HepG2 (cell line): ENCODE data around the gene ZBTB4. TPM values are rescaled to one million over a fixed set of nuclear protein-coding genes. Genes with fewer than 3 reads are reported as not detected.

Source experiments
- DMAP1 ChIP-seq: IDR thresholded peaks from 2 replicates; pipeline ENCODE4 v1.6.1; 2016
- ELF4 ChIP-seq: sonication (generic); formaldehyde crosslinking; IDR thresholded peaks from 2 replicates; pipeline ENCODE4 v1.5.0; 2020; ENCODE audit warnings: missing genetic modification reagents, mild to moderate bottlenecking, moderate library complexity, borderline replicate concordance
- ETV5 ChIP-seq: IDR thresholded peaks from 2 replicates; pipeline ENCODE4 v1.6.1; 2018; ENCODE audit warnings: missing biosample characterization, missing genetic modification reagents, inconsistent platforms, borderline replicate concordance
- HCFC1 ChIP-seq: fragments of 150-350 bp; IDR thresholded peaks from 2 replicates; pipeline ENCODE4 v1.6.1; 2014; ENCODE audit warnings: low read depth, low read length
- IKZF5 ChIP-seq: IDR thresholded peaks from 2 replicates; pipeline ENCODE4 v1.6.1; 2018; ENCODE audit warnings: missing genetic modification reagents, mild to moderate bottlenecking, missing compliant biosample characterization
- REPIN1 ChIP-seq: sonication (generic); formaldehyde crosslinking; IDR thresholded peaks from 2 replicates; pipeline ENCODE4 v1.8.0; 2022; ENCODE audit warnings: missing genetic modification reagents, low read depth, mild to moderate bottlenecking, borderline replicate concordance
- SP2 ChIP-seq: sonication (generic); formaldehyde crosslinking; IDR thresholded peaks from 2 replicates; pipeline ENCODE4 v1.5.1; 2020; ENCODE audit warnings: mild to moderate bottlenecking, missing genetic modification reagents
- TBP ChIP-seq: sonication (generic); formaldehyde crosslinking; IDR thresholded peaks from 2 replicates; pipeline ENCODE4 v1.5.0; 2020; ENCODE audit warnings: missing genetic modification reagents
- ZHX2 ChIP-seq, 2 experiments: sonication (generic) in 1 of 2; formaldehyde crosslinking in 1 of 2; IDR thresholded peaks; 2 replicates each; pipeline versions ENCODE4 v1.6.1 to v1.9.0; 2014 to 2022; ENCODE audit warnings: antibody characterized with exemption in 1 of 2, borderline replicate concordance in 1 of 2, inconsistent platforms in 1 of 2, low read depth in 1 of 2, missing genetic modification reagents in 1 of 2
- ZNF563 ChIP-seq: sonication (generic); formaldehyde crosslinking; IDR thresholded peaks from 2 replicates; pipeline ENCODE4 v1.8.0; 2022; ENCODE audit warnings: mild to moderate bottlenecking, moderate library complexity, missing genetic modification reagents
- ZNF564 ChIP-seq: sonication (generic); formaldehyde crosslinking; IDR thresholded peaks from 2 replicates; pipeline ENCODE4 v1.8.1; 2023; ENCODE audit warnings: mild to moderate bottlenecking, missing genetic modification reagents
- ZNF740 ChIP-seq: sonication (generic); formaldehyde crosslinking; IDR thresholded peaks from 2 replicates; pipeline ENCODE4 v1.4.0; 2020; ENCODE audit warnings: missing genetic modification reagents
- ZNF777 ChIP-seq: sonication (generic); formaldehyde crosslinking; IDR thresholded peaks from 2 replicates; pipeline ENCODE4 v1.4.0; 2020; ENCODE audit warnings: missing genetic modification reagents
- polyA plus RNA-seq, 8 experiments: library from polyadenylated mRNA; depleted of rRNA in 3 of 8; stranded (reverse) in 7 of 8; unstranded in 1 of 8; fragments of >200 nt; fragmentation: Illumina TruSeq in 4 of 8; extraction: Trizol in 4 of 8; gene quantifications; 2 replicates each; pipeline versions ENCODE4 v1.2.1 to v1.2.3, GENCODE V29; 2011 to 2016; ENCODE audit warnings: low read depth in 4 of 8, missing spikeins in 1 of 8, mixed read lengths in 1 of 8; ENCODE audit not compliant: insufficient read depth in 1 of 8
- total RNA-seq, 5 experiments: library from RNA; depleted of rRNA; stranded (reverse); fragments of >200 nt; fragmentation: Illumina TruSeq; extraction: Trizol; gene quantifications; 2 replicates each; pipeline ENCODE4 v1.2.3, GENCODE V29; 2016; ENCODE audit warnings: low read depth in 1 of 5
- TF ChIP-seq, protein P1 (sequence below): sonication (generic); formaldehyde crosslinking; IDR thresholded peaks from 2 replicates; pipeline ENCODE4 v1.4.0; 2020; ENCODE audit warnings: missing genetic modification reagents, borderline replicate concordance
- TF ChIP-seq, protein P2 (sequence below): sonication (generic); formaldehyde crosslinking; IDR thresholded peaks from 2 replicates; pipeline ENCODE4 v1.4.0; 2020; ENCODE audit warnings: missing genetic modification reagents

ZBTB4 gene
- total and polyA plus RNA-seq, 2 of the 13 experiments (the other 11 are each of a cell fraction or from before 2014, with no cell fraction given) = 4.3 to 7.4 TPM

- 0 out of 2 replicates have a peak, but pooled peaks have one; percentile 38 for TF ChIP-seq IKZF5
- TF ChIP-seq, protein P1, sequence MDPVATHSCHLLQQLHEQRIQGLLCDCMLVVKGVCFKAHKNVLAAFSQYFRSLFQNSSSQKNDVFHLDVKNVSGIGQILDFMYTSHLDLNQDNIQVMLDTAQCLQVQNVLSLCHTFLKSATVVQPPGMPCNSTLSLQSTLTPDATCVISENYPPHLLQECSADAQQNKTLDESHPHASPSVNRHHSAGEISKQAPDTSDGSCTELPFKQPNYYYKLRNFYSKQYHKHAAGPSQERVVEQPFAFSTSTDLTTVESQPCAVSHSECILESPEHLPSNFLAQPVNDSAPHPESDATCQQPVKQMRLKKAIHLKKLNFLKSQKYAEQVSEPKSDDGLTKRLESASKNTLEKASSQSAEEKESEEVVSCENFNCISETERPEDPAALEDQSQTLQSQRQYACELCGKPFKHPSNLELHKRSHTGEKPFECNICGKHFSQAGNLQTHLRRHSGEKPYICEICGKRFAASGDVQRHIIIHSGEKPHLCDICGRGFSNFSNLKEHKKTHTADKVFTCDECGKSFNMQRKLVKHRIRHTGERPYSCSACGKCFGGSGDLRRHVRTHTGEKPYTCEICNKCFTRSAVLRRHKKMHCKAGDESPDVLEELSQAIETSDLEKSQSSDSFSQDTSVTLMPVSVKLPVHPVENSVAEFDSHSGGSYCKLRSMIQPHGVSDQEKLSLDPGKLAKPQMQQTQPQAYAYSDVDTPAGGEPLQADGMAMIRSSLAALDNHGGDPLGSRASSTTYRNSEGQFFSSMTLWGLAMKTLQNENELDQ (CRISPR knock-in tag) = no peak
- TF ChIP-seq ETV5 = peak; percentile 87
- TF ChIP-seq, protein P2, sequence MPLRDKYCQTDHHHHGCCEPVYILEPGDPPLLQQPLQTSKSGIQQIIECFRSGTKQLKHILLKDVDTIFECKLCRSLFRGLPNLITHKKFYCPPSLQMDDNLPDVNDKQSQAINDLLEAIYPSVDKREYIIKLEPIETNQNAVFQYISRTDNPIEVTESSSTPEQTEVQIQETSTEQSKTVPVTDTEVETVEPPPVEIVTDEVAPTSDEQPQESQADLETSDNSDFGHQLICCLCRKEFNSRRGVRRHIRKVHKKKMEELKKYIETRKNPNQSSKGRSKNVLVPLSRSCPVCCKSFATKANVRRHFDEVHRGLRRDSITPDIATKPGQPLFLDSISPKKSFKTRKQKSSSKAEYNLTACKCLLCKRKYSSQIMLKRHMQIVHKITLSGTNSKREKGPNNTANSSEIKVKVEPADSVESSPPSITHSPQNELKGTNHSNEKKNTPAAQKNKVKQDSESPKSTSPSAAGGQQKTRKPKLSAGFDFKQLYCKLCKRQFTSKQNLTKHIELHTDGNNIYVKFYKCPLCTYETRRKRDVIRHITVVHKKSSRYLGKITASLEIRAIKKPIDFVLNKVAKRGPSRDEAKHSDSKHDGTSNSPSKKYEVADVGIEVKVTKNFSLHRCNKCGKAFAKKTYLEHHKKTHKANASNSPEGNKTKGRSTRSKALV = no peak
- TF ChIP-seq SP2 (CRISPR knock-in tag) = no peak
- TF ChIP-seq ZNF777 (CRISPR knock-in tag) = no peak
- peak; percentile 89 for TF ChIP-seq ZHX2 (IDR thresholded peaks at IDR 0.05; ENCODE audit: low read depth)
- TF ChIP-seq ZHX2 (CRISPR knock-in tag; IDR thresholded peaks at IDR 0.05; ENCODE audit: borderline replicate concordance) = no peak
- TF ChIP-seq HCFC1 = no peak; the same call in 1 of the 2 replicates
- TF ChIP-seq DMAP1 (CRISPR knock-in tag) = no peak
- no peak for TF ChIP-seq ZNF564 (CRISPR knock-in tag)
- TF ChIP-seq TBP (CRISPR knock-in tag) = no peak
- TF ChIP-seq ZNF740 (CRISPR knock-in tag) = peak; percentile 83; the same call in 1 of the 2 replicates
- no peak for TF ChIP-seq REPIN1 (CRISPR knock-in tag)
- TF ChIP-seq ZNF563 (CRISPR knock-in tag) = no peak
- TF ChIP-seq ELF4 = peak; percentile 30; the same call in 1 of the 2 replicates
Measured at GRCh38 chr17:7483255-7484066, 4.0 kb upstream of the ZBTB4 start (continued).
